NK-92 (cell line): ENCODE measurements around the gene ATP9B.

Experiments used
- DNase-seq: peaks from one replicate; lab custom pipeline; 2025; ENCODE audit not compliant: unreplicated experiment; lab: John Stamatoyannopoulos, UW

The ATP9B gene

GRCh38 chr18:79404567-79404910 is 335.3 kb downstream of the ATP9B start:
- DNase-seq: no peak

GRCh38 chr18:79405019-79405780 is 336.0 kb downstream of the ATP9B start:
- DNase-seq: no peak

GRCh38 chr18:79405781-79406575 is 336.8 kb downstream of the ATP9B start:
- peak; percentile 53 for DNase-seq

- no peak for DNase-seq
Observed at GRCh38 chr18:79406708-79407107, 337.5 kb downstream of the ATP9B start.

GRCh38 chr18:79409313-79409712 is 340.1 kb downstream of the ATP9B start:
- DNase-seq: no peak

GRCh38 chr18:79410171-79410641 is 341.0 kb downstream of the ATP9B start:
- no peak for DNase-seq

GRCh38 chr18:79410731-79411613 is 341.8 kb downstream of the ATP9B start:
- no peak for DNase-seq

GRCh38 chr18:79411614-79412526 is 342.7 kb downstream of the ATP9B start:
- no peak for DNase-seq

GRCh38 chr18:79413025-79413424 is 343.8 kb downstream of the ATP9B start:
- DNase-seq: no peak

- no peak for DNase-seq
Observed at GRCh38 chr18:79413426-79413825, 344.2 kb downstream of the ATP9B start.

GRCh38 chr18:79413901-79414300 is 344.7 kb downstream of the ATP9B start:
- no peak for DNase-seq

GRCh38 chr18:79416022-79416676 is 347.0 kb downstream of the ATP9B start:
- no peak for DNase-seq

- no peak for DNase-seq
Observed at GRCh38 chr18:79416677-79417052, 347.5 kb downstream of the ATP9B start.

- no peak for DNase-seq
Observed at GRCh38 chr18:79418236-79418635, 349.0 kb downstream of the ATP9B start.

- DNase-seq: no peak
Observed at GRCh38 chr18:79418642-79419041, 349.4 kb downstream of the ATP9B start.

GRCh38 chr18:79420033-79420745 is 351.0 kb downstream of the ATP9B start:
- DNase-seq: no peak

- DNase-seq: no peak
Observed at GRCh38 chr18:79421275-79421857, 352.2 kb downstream of the ATP9B start.

- DNase-seq: no peak
Observed at GRCh38 chr18:79422022-79422782, 353.0 kb downstream of the ATP9B start.
